Endothelial cell of umbilical vein (primary cell): ENCODE results near the gene PIANP.

Source experiments
- CTCF ChIP-seq, 2 donors: IDR thresholded peaks; 1 replicate in 1 of 2; 2 replicates in 1 of 2; pipeline ENCODE4 v1.5.1; 2011; ENCODE audit warnings: low read length in 2 of 2, mild to moderate bottlenecking in 2 of 2, moderate library complexity in 2 of 2, control low read depth in 1 of 2, inconsistent platforms in 1 of 2, low read depth in 1 of 2; ENCODE audit not compliant: insufficient read depth in 1 of 2; ENCODE audit errors: extremely low read depth in 1 of 2
- EZH2 ChIP-seq: IDR thresholded peaks from 2 replicates; pipeline ENCODE4 v1.6.1; 2012; ENCODE audit warnings: borderline replicate concordance, low read depth, mild to moderate bottlenecking, moderate library complexity, low read length, inconsistent platforms; ENCODE audit not compliant: severe bottlenecking

- TF ChIP-seq EZH2 (no peak), CTCF (IDR thresholded peaks at IDR 0.05; ENCODE audit: extremely low read depth in 1 of 2, insufficient read depth in 1 of 2, low read depth in 1 of 2, low read length in 2 of 2) (no peak)
Measured at GRCh38 chr12:6748761-6749160, 48.1 kb upstream of the PIANP start.
